Hematopoietic multipotent progenitor cell treated with erythropoietin and hydrocortisone succinate and interleukin-3 and kit ligand, for 8 days (in vitro differentiated cells): ENCODE data around the gene CAMKK2.
"Not testable (repeated sequence)": the region's sequence is repeated elsewhere in the genome, so short reads cannot be mapped to it uniquely, and the experiment has no call there.

Experiments used
- DNase-seq: peaks from one replicate; pipeline ENCODE4 v3.0.0-alpha.2; 2015

The CAMKK2 gene

GRCh38 chr12:121222847-121223246 is 73.7 kb downstream of the CAMKK2 start:
- no peak for DNase-seq

GRCh38 chr12:121219353-121219986 is 77.0 kb downstream of the CAMKK2 start:
- DNase-seq = no peak

GRCh38 chr12:121218588-121219352 is 77.7 kb downstream of the CAMKK2 start:
- no peak for DNase-seq

DNA sequence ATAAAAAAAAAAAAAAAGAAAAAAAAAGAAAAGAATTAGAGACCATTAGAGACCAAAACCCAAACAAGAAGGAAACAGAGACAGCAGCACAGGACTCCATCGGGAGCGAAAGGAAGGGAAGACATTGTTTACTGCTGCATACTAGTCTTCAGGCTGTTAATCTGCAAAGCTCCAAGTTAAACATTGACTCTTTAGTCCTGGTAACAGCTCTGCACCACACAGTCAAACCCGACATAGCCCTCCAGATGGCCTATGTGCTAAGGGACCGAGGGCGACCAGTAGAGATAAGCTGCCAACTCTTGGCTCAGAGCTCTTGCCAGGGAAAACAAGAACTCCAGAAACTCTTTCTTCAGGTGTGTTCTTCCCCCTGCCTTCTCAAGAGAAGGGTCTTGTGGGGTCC is 78.7 kb downstream of the CAMKK2 start:
- no peak for DNase-seq

- DNase-seq = no peak
Measured at GRCh38 chr12:121217063-121217462, 79.4 kb downstream of the CAMKK2 start.

DNA sequence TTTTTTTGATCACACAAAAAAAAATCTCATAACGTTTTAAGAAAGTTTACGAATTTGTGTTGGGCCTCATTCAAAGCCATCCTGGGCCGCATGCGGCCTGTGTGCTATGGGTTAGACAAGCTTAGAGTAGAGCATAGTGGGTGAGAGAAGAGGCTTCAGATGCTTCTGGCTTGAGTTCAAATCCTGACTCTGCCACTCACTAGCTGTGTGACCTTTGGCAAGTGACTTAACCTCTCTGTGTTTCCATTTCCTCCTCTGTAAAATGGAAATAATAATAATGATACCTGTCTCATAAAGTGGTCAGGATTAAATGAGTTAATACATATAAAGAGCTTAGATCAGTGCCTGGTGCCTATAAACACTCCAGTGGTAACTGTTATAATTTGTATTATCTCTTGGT is 80.4 kb downstream of the CAMKK2 start:
- no peak for DNase-seq

GRCh38 chr12:121214855-121215745 is 81.4 kb downstream of the CAMKK2 start:
- DNase-seq = no peak

GRCh38 chr12:121214166-121214777 is 82.2 kb downstream of the CAMKK2 start:
- DNase-seq = no peak

DNA sequence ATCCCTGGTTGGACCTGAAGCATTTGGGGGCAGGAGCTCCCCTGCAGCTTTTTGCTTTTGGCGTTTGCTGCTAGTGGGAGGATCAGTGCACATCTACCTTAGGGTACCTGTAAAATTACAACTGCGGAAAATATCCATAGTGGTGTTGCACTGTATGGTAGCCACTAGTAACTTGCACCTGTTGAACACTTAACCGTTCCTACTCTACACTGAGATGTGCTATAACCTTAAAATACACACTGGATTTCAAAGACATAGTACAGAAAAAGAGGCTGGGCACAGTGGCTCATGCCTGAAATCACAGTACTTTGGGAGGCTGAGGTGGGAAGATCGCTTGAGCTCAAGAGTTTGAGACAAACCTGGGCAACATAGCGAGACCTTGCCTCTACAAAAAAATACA is 83.6 kb downstream of the CAMKK2 start:
- no peak for DNase-seq

DNA sequence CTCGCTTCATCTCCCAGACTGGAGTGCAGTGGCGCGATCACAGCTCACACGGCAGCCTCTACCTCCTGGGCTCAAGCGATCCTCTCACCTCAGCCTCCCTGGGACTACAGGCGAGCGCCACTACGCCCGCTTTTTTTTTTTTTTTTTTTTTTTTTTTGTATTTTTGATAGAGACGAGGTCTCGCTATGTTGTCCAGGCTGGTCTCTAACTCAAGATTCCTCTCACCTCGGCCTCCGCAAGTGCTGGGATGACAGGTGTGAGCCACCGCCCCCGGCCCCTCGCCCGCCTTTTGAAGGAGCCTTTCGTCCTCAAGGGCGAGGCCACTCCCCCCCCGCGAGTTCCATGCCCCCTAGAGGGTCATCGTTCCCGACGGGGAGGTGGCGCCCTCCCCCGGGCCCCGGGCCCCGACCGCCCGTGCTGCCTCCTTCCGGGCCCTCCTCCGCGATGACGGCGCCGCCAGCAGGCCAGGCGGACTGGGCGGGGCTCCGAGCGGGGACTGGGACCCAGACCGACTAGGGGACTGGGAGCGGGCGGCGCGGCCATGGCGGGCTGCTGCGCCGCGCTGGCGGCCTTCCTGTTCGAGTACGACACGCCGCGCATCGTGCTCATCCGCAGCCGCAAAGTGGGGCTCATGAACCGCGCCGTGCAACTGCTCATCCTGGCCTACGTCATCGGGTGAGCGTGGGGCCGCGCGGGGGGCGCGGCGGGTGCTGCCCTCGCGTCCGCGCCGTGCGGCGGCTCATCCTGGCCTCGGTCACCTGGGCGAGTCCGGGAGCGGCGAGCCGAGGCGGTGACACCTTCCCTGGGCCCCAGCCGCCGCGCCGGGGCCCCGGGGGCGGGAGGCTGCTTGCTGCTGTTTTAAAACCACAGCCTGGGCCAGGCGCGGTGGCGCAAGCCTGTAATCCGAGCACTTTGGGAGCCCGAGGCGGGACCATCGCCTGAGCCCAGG is 86.6 kb downstream of the CAMKK2 start, which contains the start of gene P2RX4:
Gene P2RX4 (plus strand): TSS at position 506 of the 949 bp plus-strand sequence. CDS start 36 bp downstream, at position 542.
- DNase-seq = peak; percentile 82

DNA sequence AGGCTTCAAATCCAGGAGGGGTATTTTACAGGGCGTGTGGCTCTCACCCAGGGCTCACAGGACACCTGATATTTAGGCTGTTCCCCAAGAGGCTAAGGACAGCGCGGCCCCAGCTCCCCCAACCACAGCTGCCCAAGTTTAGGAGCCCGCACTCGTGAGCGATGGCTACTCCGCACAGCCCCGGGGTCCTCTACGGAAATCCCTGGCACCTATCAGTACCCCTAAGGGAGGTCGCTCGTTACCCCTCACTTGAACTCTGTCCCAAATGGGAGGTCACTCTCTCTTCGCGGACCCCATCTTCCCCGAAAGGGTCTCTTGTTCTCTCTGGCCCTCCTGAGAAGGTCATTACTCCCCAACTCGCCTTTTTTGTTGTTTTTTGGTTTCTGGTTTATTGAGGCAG is 87.3 kb downstream of the CAMKK2 start:
- DNase-seq = no peak

DNA sequence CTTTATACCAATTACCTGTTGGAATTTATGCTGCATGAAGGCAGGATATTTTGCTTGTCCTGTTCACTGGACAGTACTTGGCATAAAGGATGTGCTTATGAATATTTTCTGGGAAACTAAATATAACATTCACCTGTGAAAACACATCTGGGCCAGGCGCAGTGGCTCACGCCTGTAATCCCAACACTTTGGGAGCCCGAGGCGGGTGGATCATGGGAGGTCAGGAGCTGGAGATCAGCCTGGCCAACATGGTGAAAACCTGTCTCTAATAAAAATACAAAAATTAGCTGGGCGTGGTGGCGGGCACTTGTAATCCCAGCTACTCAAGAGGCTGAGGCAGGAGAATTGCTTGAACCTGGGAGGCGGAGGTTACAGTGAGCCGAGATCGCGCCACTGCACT is 87.9 kb downstream of the CAMKK2 start:
- not testable (repeated sequence) for DNase-seq

- no peak for DNase-seq
Measured at GRCh38 chr12:121205491-121205890, 91.0 kb downstream of the CAMKK2 start.

GRCh38 chr12:121203482-121203881 is 93.0 kb downstream of the CAMKK2 start:
- no peak for DNase-seq

- peak; percentile 80 for DNase-seq
Measured at GRCh38 chr12:121202407-121203355, 93.8 kb downstream of the CAMKK2 start.

DNA sequence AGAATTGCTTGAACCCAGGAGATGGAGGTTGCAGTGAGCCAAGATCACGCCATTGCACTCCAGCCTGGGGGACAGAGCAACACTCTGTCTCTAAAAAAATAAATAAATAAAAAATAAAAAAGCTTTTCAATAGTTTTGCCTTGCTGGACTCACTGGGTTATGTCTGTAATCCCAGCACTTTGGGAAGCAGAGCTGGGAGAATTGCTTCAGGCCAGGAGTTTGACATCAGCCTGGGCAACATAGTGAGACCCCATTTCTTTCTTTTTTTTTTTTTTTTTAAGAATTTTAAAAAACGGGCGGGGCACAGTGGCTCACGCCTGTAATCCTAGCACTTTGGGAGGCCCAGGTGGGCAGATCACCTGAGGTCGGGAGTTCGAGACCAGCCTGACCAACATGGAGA is 95.4 kb downstream of the CAMKK2 start:
- DNase-seq = not testable (repeated sequence)

DNA sequence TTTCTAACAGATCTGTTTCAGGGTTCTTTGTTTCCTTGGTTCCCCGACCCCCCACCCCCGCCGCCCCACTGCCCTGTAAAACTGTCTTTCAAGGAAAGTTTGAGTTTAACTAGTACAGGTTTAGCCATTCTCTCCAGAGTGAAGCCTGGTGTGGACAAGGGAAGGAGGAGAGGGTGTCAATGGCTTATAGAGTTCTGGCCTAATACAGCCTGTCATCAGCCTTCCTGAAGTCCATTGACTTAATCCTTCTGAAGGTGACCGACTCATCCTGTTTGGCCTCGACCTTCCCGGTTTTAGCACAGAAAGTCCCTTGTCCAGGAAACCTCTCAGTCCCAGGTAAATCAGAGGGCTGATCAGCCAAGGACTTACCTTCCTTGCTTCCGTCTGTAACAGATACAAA is 97.6 kb downstream of the CAMKK2 start:
- DNase-seq = no peak

GRCh38 chr12:121196902-121197301 is 99.6 kb downstream of the CAMKK2 start:
- peak; percentile 59 for DNase-seq

DNA sequence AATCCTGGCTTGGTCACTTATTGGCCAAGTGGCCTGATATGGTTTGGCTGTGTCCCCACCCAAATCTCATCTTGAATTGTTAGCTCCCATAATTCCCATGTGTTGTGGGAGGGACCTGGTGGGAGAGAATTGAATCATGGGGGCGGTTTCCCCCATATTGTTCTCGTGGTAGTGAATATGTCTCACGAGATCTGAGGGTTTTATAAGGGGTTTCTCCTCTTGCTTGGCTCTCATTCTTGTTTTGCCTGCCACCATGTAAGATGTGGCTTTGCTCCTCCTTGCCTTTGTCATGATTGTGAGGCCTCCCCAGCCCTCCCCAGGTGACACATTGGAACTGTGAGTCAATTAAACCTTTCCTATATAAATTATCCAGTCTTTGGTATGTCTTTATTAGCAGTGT is 105.4 kb downstream of the CAMKK2 start:
- DNase-seq = no peak

DNA sequence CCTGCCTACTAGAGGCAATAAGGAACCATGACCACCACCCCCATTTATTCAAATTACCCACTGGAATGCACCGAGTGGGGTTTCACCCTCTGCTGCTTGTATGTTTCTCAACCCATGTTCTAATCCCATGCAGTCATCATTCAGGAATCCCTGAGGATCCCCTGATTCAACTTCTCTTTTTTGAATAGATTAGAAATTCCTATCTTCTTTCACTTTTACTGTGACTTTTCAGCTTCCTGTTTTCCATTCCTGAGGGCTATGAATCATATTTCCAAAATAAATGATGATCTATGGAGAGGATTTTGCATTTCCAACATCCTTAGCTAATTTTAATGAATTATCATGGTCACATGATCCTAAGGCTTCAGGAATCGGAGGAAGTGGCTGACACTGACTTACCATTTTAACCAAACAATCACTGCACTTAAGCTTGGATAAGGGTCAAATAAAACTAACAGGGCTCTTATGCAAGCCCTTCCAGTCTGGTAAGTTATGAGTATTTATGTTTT is 105.9 kb downstream of the CAMKK2 start:
- DNase-seq = no peak
